AG09309 (cell line): ENCODE data around the gene ST6GAL2.

Experiments
- DNase-seq: peaks from one replicate; pipeline ENCODE4 v3.0.0-alpha.2; 2010; ENCODE audit warnings: low read depth
- H3K4me3 ChIP-seq: 2 replicates; pipeline ENCODE4 v1.5.1; 2011; ENCODE audit warnings: mild to moderate bottlenecking, low read depth, low read length, moderate library complexity; ENCODE audit not compliant: control insufficient read depth
- TF ChIP-seq, protein P1 (sequence below): IDR thresholded peaks from 2 replicates; pipeline ENCODE4 v1.5.1; 2011; ENCODE audit warnings: mild to moderate bottlenecking, low read depth, low read length, inconsistent platforms; ENCODE audit not compliant: insufficient read depth, control insufficient read depth; ENCODE audit errors: missing control alignments

ST6GAL2 gene

DNA sequence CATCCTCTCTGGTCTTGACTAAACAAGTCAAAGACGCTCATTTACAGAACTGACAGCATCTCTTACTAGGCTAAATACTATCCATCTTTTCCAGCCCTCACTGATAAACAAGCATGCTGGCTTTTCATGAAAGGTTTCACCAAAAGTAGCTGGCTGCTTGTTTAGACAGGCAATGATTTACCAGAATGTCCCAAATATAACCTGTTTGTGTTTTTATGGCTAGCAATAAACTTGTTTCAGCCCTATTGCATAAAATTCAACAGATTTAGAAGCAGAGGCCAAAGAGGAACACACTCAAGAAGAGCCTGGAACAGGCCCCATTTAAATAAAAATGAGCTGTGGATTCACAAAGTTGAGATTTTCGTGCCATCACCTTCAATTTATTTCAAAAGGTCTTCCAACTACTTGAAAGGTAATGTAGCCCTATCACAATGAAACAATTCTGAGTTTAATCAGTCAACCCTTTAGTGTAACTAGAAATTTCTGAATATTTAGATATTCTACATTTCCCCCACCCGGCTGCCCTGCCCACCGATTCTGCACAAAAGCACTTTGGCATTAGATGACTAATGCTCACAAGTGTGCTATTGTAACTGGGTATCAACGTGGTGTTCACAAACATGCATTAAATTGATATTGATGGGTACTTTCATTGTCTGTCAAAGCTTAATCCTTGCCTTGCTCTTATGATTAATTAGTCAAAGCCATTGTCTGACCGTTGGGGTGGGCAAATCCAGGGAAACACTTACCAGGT lies 54.0 kb downstream of the ST6GAL2 start:
- TF ChIP-seq, protein P1, sequence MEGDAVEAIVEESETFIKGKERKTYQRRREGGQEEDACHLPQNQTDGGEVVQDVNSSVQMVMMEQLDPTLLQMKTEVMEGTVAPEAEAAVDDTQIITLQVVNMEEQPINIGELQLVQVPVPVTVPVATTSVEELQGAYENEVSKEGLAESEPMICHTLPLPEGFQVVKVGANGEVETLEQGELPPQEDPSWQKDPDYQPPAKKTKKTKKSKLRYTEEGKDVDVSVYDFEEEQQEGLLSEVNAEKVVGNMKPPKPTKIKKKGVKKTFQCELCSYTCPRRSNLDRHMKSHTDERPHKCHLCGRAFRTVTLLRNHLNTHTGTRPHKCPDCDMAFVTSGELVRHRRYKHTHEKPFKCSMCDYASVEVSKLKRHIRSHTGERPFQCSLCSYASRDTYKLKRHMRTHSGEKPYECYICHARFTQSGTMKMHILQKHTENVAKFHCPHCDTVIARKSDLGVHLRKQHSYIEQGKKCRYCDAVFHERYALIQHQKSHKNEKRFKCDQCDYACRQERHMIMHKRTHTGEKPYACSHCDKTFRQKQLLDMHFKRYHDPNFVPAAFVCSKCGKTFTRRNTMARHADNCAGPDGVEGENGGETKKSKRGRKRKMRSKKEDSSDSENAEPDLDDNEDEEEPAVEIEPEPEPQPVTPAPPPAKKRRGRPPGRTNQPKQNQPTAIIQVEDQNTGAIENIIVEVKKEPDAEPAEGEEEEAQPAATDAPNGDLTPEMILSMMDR = no peak
- H3K4me3 ChIP-seq = no peak overlapping the region
- no peak for DNase-seq

DNA sequence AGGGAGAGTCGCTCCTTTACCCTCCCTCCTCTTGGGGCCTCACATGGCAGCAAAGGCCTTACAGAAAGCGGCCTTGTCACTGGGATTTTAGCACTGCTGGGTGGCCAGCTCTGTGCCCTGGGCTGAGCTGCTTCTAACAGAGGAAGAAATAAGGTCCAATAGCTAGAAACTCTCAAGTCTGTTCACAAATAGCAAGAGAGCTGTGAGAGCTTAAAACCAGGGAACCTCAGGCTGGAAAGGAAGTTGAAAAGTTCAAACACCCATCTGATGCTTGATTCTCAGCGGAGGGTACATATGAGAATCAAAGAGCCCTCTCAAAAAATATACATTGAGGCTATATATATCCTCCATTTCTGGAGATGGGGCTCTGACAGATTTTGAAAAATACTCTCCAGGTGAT lies 54.7 kb downstream of the ST6GAL2 start:
- no peak for DNase-seq
- no peak overlapping the region for H3K4me3 ChIP-seq
- TF ChIP-seq, protein P1 = no peak

DNA sequence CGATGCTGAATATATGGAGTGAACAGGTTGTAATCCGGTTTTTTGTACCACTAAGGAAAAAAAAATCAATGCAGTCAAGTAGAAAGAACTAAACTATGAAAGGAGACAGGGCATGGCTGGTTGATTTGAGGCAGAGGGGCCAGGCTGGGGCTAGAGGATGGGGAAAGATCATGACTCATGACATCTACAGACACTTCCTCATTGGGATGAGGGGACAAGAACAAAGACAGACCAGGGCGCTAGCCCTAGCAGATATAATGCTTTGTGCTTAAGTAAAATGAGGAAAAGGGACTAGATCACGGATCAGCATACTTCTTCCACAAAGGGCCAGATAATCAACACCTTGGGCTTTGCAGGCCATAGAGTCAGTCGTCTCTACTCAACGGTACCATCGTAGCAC lies 55.8 kb downstream of the ST6GAL2 start:
- TF ChIP-seq, protein P1 = no peak
- DNase-seq = no peak
- no peak overlapping the region for H3K4me3 ChIP-seq

DNA sequence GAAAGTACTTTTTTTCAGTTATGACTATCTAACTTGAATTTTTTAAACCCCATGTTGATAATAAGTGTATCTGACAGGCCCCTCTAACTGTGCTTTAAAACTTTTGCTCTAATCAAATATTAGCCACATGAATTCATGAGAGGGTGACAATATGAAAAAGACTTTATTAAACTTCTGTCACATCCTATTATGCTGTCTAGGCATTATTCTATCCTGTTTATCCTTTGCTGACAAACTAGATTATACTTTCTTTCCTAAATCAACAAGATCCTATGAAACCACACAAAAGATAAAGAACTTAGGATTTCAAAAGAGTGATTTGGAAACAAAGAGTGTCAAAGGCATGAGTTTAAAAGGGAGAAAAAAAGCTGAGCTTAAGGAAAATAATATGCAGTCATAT lies 57.8 kb downstream of the ST6GAL2 start:
- H3K4me3 ChIP-seq = no peak overlapping the region
- TF ChIP-seq, protein P1 = no peak
- no peak for DNase-seq

DNA sequence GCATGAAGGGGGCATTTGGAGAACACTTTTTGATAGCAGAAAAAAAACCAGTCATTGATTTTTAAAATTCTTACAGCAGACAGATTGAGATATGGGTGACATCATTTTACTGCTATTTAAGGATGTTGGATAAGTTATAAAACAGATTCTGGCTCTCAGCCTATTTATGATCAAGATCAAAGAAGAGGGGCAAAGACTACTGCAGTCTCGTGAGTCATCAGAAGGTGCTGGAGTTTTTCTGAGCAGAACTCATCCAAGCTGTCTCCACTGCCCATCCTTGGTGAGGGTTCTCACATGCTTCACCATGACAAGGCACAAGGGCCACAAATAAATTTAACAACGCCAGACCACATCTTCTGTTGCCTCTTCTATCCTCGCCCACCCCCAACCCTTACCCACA lies 58.8 kb downstream of the ST6GAL2 start:
- DNase-seq = no peak
- TF ChIP-seq, protein P1 = no peak
- H3K4me3 ChIP-seq = no peak overlapping the region

DNA sequence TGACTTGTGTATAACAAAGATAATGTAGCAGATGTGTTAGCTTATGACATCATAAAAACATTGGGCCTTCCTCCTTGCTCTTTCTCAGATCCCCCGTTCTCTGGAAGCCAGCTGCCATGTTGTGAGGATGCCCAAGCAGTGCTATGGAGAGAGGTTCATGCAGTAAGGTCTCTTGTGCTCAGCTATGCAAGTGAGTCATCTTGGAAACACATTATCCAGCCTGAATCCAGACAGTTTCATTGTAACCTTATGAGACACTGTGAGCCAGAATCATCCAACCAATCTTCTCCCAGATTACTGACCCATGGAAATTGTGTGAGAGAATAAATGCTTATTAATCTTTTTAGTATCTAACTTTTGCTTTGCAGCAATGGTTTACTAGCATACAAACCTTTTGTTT lies 60.8 kb downstream of the ST6GAL2 start:
- TF ChIP-seq, protein P1 = no peak
- DNase-seq = no peak
- no peak overlapping the region for H3K4me3 ChIP-seq
